HG03520 (cell line): ENCODE data around the gene OMP.
"Not testable (repeated sequence)": the region's sequence is repeated elsewhere in the genome, so short reads cannot be mapped to it uniquely, and the experiment has no call there.

Source experiments
- ATAC-seq: cut with Tn5 transposase; IDR thresholded peaks from one replicate; pipeline ENCODE4 v1.9.1; 2021; ENCODE audit warnings: mild to moderate bottlenecking, moderate library complexity; ENCODE audit not compliant: unreplicated experiment

Gene OMP

GRCh38 chr11:77102246-77103210 is at the start of gene OMP:
Gene OMP, plus strand, starts transcription at chr11:77102840. Its CDS starts 0 bp downstream, at chr11:77102840.
- no peak for ATAC-seq

- no peak for ATAC-seq
These were observed 49.2 kb upstream of the OMP start for GRCh38 chr11:77053217-77054015.

GRCh38 chr11:77054084-77054483 is 48.6 kb upstream of the OMP start:
- ATAC-seq: no peak

GRCh38 chr11:77055101-77055561 is 47.5 kb upstream of the OMP start:
- no peak for ATAC-seq

GRCh38 chr11:77055913-77056312 is 46.7 kb upstream of the OMP start:
- ATAC-seq: no peak

- ATAC-seq: no peak
These were observed 45.7 kb upstream of the OMP start for GRCh38 chr11:77056814-77057402.

GRCh38 chr11:77057938-77058474 is 44.6 kb upstream of the OMP start:
- no peak for ATAC-seq

- ATAC-seq: no peak
These were observed 43.7 kb upstream of the OMP start for GRCh38 chr11:77058900-77059299.

GRCh38 chr11:77059806-77060205 is 42.8 kb upstream of the OMP start:
- ATAC-seq: no peak

GRCh38 chr11:77060234-77060633 is 42.4 kb upstream of the OMP start:
- no peak for ATAC-seq

GRCh38 chr11:77061258-77061657 is 41.4 kb upstream of the OMP start:
- ATAC-seq: not testable (repeated sequence)

GRCh38 chr11:77062924-77063323 is 39.7 kb upstream of the OMP start:
- no peak for ATAC-seq

GRCh38 chr11:77063407-77063806 is 39.2 kb upstream of the OMP start:
- no peak for ATAC-seq

GRCh38 chr11:77063861-77064260 is 38.8 kb upstream of the OMP start:
- no peak for ATAC-seq

GRCh38 chr11:77064648-77065217 is 37.9 kb upstream of the OMP start:
- no peak for ATAC-seq

- no peak for ATAC-seq
These were observed 36.8 kb upstream of the OMP start for GRCh38 chr11:77065878-77066228.

- peak; percentile 90 for ATAC-seq
These were observed 36.2 kb upstream of the OMP start, which contains the start of gene CAPN5 for GRCh38 chr11:77066229-77067042. Gene CAPN5, plus strand, starts transcription at chr11:77066971. Its CDS starts 17,916 bp downstream, at chr11:77084887.

GRCh38 chr11:77067861-77068443 is 34.7 kb upstream of the OMP start:
- no peak for ATAC-seq
